NCI-H2029 treated with DMSO at 0.1 percent for 48 hours (cell line): ENCODE data around the gene OR52A1.
"Not testable (repeated sequence)": the region's sequence is repeated elsewhere in the genome, so short reads cannot be mapped to it uniquely, and the experiment has no call there.

Source experiments
- DNase-seq: peaks from one replicate; lab custom pipeline; 2025; lab: John Stamatoyannopoulos, UW

The OR52A1 gene

DNA sequence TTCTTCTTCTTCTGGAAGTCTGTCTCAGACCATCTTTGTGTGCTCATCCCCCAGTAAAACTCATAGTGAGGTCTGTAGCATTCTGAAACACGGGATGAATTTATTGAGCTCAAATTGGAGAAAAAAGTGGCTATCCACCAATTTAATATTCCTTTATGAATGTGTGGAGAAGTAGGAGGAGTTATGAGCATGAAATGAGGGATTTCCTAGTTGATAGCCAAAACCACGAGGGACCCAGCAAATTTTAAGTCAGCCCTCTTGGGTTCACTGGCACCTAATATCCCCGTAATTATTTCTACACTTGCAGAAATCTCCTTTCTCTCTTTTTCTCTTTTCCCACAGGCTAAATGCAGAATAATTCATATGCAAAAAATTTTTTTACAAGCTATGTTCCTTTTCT lies at the start of gene OR52A1:
Gene OR52A1 (minus strand): TSS at position 101 of the 400 bp plus-strand sequence. CDS start 2,388 bp downstream, outside the sequence.
- no peak for DNase-seq

DNA sequence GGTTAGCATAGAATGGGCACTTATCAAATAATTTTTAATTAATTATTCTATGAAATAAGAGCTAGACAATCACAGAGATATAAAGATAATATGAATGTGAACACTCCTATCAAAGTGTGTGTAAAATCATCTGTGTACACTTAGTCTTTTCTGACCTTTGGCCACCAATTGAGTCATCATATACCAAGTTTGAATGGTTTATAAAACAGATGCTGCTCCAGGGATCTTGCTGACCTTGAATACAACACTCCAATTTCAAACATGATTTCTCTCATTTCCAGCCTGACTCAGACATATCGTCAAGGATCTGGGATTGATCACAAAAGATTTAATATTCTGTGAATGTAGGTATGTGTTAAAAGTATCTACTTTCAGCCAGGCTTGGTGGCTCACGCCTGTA lies 48.8 kb upstream of the OR52A1 start:
- DNase-seq = no peak

DNA sequence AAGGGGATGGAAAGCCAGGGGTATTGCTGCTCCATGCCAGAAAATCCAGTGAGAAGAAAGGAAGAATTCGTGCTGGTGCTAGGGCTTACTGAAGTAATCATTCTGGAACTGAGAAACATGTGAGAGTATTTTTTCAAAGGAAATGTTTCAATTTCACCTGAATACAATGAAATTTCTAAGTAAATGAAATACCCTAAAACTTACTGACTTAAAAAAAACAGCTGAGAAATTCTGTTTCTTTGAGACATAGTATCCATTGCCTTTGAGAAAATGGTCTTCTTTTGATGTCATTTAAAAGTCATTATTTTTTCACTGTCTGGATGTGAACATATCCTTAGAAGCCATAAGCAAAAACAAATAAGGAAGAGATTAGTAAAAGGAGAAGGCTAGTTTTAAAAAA lies 46.0 kb upstream of the OR52A1 start, which contains the start of gene OR51V1:
Gene OR51V1 (minus strand): TSS at position 101 of the 400 bp plus-strand sequence. CDS start 0 bp downstream, at position 101.
- DNase-seq = no peak

- no peak for DNase-seq
Measured at GRCh38 chr11:5198285-5198684, 43.7 kb upstream of the OR52A1 start.

DNA sequence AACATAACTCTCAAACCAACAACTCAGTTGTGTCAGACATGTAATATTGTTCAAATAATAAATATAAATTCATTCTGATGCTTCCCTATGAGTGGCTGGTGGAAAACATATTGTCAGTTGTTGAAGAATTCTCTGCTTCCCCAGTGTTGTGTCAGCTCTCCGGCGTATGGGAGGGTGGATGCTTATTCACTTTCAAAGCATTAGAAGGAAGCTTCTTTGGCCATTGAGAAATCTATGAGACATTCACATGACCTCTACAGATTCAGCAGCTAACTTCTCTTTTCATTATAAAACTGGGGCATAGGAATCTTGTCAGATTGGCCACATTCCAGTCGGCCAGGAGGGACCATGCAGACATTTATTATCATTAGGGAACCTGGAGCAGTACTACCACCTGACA lies 43.0 kb upstream of the OR52A1 start:
- DNase-seq = no peak

- DNase-seq = no peak
Measured at GRCh38 chr11:5196731-5197130, 42.2 kb upstream of the OR52A1 start.

DNA sequence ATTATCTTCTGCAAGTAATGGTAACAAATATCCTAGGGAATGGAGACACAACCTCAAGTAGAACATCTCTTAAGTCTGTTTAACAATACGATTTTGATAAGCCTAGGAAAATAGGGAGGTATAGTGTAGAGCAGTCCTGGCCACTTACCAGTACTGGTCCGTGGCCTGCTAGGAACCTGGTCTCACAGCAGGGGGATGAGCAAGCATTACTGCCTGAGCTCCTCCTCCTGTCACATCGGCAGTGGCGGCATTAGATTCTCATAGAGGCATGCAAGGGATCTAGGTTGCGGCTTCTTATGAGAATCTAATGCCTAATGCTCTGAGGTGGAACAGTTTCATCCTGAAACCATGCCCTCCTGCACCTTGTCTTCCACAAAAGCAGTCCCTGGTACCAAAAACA lies 41.5 kb upstream of the OR52A1 start:
- no peak for DNase-seq

DNA sequence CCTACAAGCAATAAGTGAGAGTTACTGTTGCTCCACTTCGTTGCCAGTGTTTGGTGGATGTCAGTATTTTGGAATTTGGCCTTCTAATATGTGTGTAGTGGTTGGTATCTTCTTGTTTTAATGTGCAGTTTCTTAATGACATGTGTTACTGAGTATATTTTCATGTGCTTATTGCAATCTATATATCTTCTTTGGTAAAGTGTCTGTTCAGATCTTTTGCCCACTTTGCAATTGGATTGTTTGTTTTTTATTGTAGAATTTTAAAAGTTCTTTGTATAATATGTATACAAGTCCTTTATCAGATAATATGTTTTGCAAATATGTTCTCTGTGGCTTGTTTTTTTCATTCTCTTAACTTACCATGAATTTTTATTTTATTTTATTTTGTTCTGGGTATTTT lies 38.2 kb upstream of the OR52A1 start:
- DNase-seq = no peak

DNA sequence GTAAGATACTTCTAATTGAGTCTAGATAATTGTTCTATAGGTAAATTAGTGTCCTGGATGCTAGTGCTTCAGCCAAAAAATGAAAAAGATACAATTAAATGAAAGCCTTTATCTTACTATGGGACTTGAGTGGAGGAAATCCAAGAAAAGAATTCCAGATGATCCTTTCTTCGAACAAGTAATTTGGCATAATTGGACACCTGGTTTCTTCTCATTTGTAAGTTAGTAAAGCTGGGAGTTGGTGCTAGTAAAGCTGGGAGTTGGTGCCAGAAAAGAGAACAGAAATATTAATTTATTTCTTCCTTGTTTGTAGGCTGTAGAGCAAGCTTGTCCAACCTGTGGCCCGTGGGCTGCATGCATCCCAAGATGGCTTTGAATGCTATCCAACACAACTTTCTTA lies 33.6 kb upstream of the OR52A1 start:
- DNase-seq = no peak

GRCh38 chr11:5178046-5178837 lies 23.7 kb upstream of the OR52A1 start:
- no peak for DNase-seq

GRCh38 chr11:5174934-5175333 lies 20.4 kb upstream of the OR52A1 start:
- DNase-seq = no peak

- no peak for DNase-seq
Measured at GRCh38 chr11:5171856-5172255, 17.3 kb upstream of the OR52A1 start.

- not testable (repeated sequence) for DNase-seq
Measured at GRCh38 chr11:5165898-5166297, 11.3 kb upstream of the OR52A1 start.

GRCh38 chr11:5164807-5165206 lies 10.2 kb upstream of the OR52A1 start:
- DNase-seq = not testable (repeated sequence)

DNA sequence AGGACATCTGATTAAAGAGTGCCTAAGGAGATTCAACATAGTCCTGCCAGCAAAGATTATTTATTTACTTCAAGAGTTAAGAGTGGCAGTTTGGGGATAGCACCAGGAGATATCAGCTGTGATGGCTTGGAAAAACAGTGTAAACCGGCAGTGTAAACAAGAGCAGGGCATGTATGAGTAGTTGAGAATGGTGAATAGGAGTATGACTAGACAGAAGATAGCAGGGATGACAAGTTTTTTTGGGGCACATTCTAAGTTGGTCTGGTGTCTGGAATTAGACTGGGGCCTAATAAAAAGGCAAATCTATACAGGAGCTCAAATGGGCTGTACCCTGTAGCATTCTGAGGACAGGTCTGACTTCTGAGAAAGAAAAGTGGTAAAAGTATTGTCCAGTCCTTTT lies 6.5 kb upstream of the OR52A1 start:
- not testable (repeated sequence) for DNase-seq

DNA sequence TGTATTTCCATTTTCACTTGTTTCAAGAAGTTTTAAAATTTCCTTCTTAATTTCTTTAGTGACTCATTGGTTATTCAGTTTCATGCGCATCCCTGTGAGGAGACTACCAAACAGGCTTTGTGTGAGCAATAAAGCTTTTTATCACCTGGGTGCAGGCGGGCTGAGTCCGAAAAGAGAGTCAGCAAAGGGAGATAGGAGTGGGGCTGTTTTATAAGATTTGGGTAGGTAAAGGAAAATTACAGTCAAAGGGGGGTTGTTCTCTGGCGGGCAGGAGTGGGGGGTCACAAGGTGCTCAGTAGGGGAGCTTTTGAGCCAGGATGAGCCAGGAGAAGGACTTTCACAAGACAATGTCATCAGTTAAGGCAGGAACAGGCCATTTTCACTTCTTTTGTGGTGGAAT lies 5.7 kb upstream of the OR52A1 start:
- not testable (repeated sequence) for DNase-seq

DNA sequence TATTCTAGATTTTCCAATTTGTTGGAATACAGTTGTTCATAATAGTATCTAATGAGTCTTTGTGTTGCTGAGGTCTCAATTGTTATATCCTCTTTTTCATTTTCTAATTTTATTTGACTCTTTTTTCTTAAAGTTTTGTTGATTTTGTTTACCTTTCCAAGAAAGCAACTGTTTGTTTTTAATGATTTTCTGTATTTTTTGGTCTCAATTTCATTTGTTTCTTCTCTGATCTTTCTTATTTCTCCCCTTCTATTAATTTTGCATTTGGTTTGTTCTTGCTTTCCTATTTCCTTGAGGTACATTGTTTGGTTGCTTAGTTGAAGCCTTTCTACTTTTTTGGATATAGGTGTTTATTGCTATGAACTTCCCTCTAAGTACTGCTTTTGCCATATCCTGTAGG lies 5.2 kb upstream of the OR52A1 start:
- no peak for DNase-seq

DNA sequence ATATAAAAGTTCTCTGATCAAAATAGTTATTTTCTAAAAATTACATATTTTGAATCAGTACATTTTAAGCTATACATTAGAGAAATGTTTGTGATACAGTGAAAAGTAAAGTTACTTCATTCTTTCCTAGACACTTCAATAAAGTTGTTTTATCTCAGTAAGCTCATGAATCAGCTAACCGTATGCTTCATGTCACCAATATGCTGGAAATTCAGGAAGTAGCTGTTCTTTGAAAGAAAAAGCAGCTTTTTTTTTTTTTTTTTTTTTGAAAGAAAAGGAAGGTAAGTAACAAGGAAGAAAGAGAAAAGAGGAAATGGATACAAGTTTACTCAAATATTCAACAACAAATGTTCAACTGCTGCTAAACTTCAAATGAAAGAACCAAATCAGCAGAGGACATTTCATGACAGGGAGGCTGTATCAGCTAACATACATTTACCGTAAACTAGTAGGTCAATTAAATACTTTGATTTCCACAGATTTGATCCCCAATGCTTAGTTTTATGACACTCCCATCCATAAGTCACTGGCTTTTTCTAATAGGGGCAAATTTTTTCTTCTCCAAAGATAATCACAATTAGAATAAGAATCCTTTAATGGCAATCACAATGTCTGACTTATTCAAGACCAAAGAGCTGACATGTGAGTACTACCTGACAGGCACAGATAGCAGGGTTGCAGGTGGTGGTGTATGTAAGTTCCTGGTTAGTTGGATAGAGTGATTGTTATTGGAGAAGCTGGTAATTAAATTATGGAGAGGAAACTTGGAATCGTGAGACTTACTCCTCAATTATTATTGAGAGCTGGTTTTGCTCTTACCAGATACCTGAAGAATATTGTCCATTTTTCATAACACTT lies 754 bp downstream of the OR52A1 start:
- no peak for DNase-seq

DNA sequence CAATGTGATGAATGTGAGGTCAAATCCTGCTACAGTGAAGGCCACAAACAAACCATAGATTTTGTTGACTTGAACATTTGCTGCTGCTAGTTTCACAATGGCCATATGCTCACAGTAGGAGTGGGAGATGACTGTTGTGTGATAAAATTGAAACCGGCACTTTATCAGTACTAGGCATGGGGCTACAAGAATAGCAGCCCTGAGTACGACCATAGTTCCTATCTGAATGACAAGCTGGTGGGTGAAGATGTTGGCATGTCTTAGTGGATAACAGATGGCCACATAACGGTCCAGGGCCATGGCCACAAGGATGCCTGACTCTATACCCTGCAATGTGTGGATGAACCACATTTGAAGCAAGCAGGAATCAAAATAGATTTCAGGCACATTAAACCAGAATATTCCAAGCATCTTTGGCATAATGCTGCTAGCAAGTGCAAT lies 2.8 kb downstream of the OR52A1 start:
- DNase-seq = no peak

GRCh38 chr11:5144206-5144605 lies 10.4 kb downstream of the OR52A1 start:
- DNase-seq = not testable (repeated sequence)

DNA sequence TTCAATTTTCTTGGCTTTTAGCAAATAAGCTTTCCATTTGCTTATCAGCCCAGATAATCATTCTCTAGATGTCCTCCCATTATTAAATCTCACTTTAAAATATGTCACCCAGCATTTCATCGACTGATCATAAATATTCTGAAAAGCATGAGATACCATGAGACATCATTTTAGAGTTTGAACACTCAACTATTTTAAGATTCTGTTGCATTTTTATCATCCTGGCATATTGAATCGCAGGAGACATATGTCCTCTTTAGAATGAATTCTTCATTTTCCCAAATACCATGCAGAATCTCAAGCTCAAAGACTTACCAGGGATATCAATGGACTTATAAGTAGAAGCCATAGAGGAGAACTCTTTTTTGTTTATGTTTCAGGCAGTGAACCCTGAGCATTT lies 16.6 kb downstream of the OR52A1 start, which contains the start of gene OR52A5:
Gene OR52A5 (minus strand): TSS at position 361 of the 400 bp plus-strand sequence. CDS start 5,714 bp downstream, outside the sequence.
- no peak for DNase-seq

GRCh38 chr11:5137014-5137413 lies 17.5 kb downstream of the OR52A1 start:
- DNase-seq = no peak

DNA sequence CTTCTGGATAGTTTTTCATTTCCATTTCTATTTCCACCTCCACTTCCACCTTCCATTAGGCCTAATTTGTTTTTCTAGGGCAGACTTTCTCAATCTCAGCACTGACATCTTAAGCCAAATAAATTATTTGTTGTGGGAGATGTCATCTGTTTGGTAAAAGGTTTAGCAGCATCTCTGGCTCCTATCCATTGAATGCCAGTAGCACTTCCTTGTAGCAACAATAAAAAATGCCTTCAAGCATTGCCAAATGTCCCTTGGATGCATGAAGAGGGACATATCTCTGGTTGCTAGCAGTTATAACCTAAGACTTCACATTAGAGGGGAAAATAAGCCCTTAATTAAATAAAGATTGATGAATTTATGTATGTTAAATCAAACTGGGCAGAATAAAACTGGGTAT lies 18.3 kb downstream of the OR52A1 start:
- no peak for DNase-seq
